Common myeloid progenitor, CD34-positive (primary cell): ENCODE results near the gene BRPF3.
A peak's percentile ranks its signal among the peaks of the same experiment; 100 is the strongest.

Experiments used
- CTCF ChIA-PET: fragments of 350-600 bp; sonication (Branson Sonifier 250); formaldehyde crosslinking; loops from one replicate; lab custom pipeline; 2021; ENCODE audit warnings: antibody characterized with exemption; lab: Charles Lee
- POLR2A ChIA-PET: fragments of 350-600 bp; sonication (Branson Sonifier 250); formaldehyde crosslinking; loops from one replicate; lab custom pipeline; 2021; ENCODE audit warnings: antibody characterized with exemption; lab: Charles Lee
- DNase-seq, 3 donors: peaks; one replicate each; pipeline versions ENCODE4 v3.0.0 to v3.0.0-alpha.2; 2013
- H3K27ac ChIP-seq, 2 experiments: 1 replicate in 1 of 2; 2 replicates in 1 of 2; pipeline ENCODE4 v1.7.0; 2013; ENCODE audit warnings: inconsistent platforms in 2 of 2, low read length in 2 of 2, mild to moderate bottlenecking in 2 of 2, low read depth in 1 of 2, moderate library complexity in 1 of 2; ENCODE audit not compliant: severe bottlenecking in 2 of 2, insufficient read depth in 1 of 2, poor library complexity in 1 of 2
- H3K27me3 ChIP-seq, 5 experiments: replicated peaks in 2 of 5; 1 replicate in 3 of 5; 2 replicates in 2 of 5; pipeline versions ENCODE4 v1.6.1 to v1.7.0; 2013; ENCODE audit warnings: low read length in 4 of 5, mild to moderate bottlenecking in 2 of 5, moderate library complexity in 2 of 5, inconsistent platforms in 1 of 5; ENCODE audit not compliant: insufficient read depth in 5 of 5, control insufficient read depth in 4 of 5
- H3K36me3 ChIP-seq, 4 experiments: 1 replicate in 2 of 4; 2 replicates in 2 of 4; pipeline versions ENCODE4 v1.6.1 to v1.7.0; 2013; ENCODE audit warnings: low read length in 3 of 4, control low read depth in 1 of 4, mild to moderate bottlenecking in 1 of 4; ENCODE audit not compliant: control insufficient read depth in 4 of 4, insufficient read depth in 4 of 4
- H3K4me1 ChIP-seq, 4 experiments: 1 replicate in 3 of 4; 2 replicates in 1 of 4; pipeline versions ENCODE4 v1.6.1 to v1.7.1; 2013; ENCODE audit warnings: low read length in 3 of 4, mild to moderate bottlenecking in 3 of 4, control low read depth in 1 of 4, inconsistent platforms in 1 of 4, moderate library complexity in 1 of 4; ENCODE audit not compliant: control insufficient read depth in 4 of 4, insufficient read depth in 4 of 4; ENCODE audit errors: control extremely low read depth in 1 of 4
- H3K4me3 ChIP-seq, 7 experiments: 1 replicate in 4 of 7; 2 replicates in 3 of 7; pipeline versions ENCODE4 v1.5.1 to v1.7.0; 2013; ENCODE audit warnings: mild to moderate bottlenecking in 7 of 7, low read length in 6 of 7, moderate library complexity in 6 of 7, inconsistent platforms in 2 of 7, low read depth in 2 of 7, control low read depth in 1 of 7; ENCODE audit not compliant: insufficient read depth in 4 of 7, control insufficient read depth in 1 of 7; ENCODE audit errors: extremely low read depth in 1 of 7
- H3K9me3 ChIP-seq, 5 experiments: 1 replicate in 4 of 5; 2 replicates in 1 of 5; pipeline versions ENCODE4 v1.6.1 to v1.7.1; 2013; ENCODE audit warnings: low read length in 4 of 5, mild to moderate bottlenecking in 2 of 5, inconsistent platforms in 1 of 5, low read depth in 1 of 5, moderate library complexity in 1 of 5; ENCODE audit not compliant: control insufficient read depth in 4 of 5, insufficient read depth in 2 of 5; ENCODE audit errors: control extremely low read depth in 1 of 5
- WGBS: methylation state at CpG from one replicate; pipeline ENCODE4 v1.1.5; 2013; ENCODE audit not compliant: insufficient coverage; 5-methylcytosine and 5-hydroxymethylcytosine counted together

The BRPF3 gene

GRCh38 chr6:36184311-36184710, 12.2 kb upstream of the BRPF3 start:
- CTCF ChIA-PET = interaction anchor here (1.2 kb wide), 1 partner anchor 128 kb away, joined by 4 read pairs; no protein-coding TSS in a partner anchor
- POLR2A ChIA-PET = no interaction called here
- Histone ChIP-seq H3K9me3 (peaks cover 0 to 8% (median 3%) of the 10 kb centered on the region in 5 experiments), H3K27ac (no peak overlapping the region), H3K36me3 (no peaks in the 10 kb centered on the region), H3K4me3 (no peak overlapping the region), H3K4me1 (peaks cover 5 to 8% (median 6%) of the 10 kb centered on the region in 4 experiments), H3K27me3 (no peaks in the 10 kb centered on the region)
- no peak for DNase-seq

DNA sequence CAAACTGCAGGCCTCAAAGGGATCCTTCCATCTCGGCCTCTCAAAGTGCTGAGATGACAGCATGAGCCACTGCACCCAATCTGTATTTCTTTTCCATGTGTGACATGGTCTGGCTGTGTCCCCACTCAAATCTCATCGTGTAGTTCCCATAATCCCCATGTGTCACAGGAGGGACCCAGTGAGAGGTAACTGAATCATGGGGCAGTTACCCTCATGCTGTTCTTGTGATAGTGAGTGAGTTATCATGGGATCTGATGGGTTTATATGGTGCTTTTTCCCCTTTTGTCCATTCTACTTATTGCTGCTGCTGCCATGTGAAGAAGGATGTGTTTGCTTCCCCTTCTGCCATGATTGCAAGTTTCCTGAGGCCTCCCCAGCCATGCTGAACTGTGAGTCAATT, 10.3 kb upstream of the BRPF3 start:
- Histone ChIP-seq H3K36me3 (no peaks in the 10 kb centered on the region), H3K4me1 (peaks cover 5 to 8% (median 6%) of the 10 kb centered on the region in 4 experiments), H3K4me3 (no peak overlapping the region), H3K27ac (no peak overlapping the region), H3K27me3 (no peaks in the 10 kb centered on the region), H3K9me3 (peaks cover 0 to 8% (median 0%) of the 10 kb centered on the region in 5 experiments)
- ChIA-PET CTCF (no interaction called here), POLR2A (no interaction called here)
- DNase-seq = no peak
- WGBS = 100% methylated on average over 2 of the region's 2 CpGs

GRCh38 chr6:36187446-36187845, 9.1 kb upstream of the BRPF3 start:
- CTCF ChIA-PET = no interaction called here
- no peak overlapping the region for H3K4me3 ChIP-seq
- peaks cover 0 to 5% (median 0%) of the 10 kb centered on the region in 5 experiments for H3K9me3 ChIP-seq
- peaks cover 5 to 8% (median 6%) of the 10 kb centered on the region in 4 experiments for H3K4me1 ChIP-seq
- no peaks in the 10 kb centered on the region for H3K27me3 ChIP-seq
- no peak overlapping the region for H3K27ac ChIP-seq
- DNase-seq = peak in 2 of 3 donors; percentile 28 to 48
- no CpG with 5 or more reads among the region's 2 CpGs for WGBS
- H3K36me3 ChIP-seq = no peaks in the 10 kb centered on the region
- POLR2A ChIA-PET = no interaction called here

DNA sequence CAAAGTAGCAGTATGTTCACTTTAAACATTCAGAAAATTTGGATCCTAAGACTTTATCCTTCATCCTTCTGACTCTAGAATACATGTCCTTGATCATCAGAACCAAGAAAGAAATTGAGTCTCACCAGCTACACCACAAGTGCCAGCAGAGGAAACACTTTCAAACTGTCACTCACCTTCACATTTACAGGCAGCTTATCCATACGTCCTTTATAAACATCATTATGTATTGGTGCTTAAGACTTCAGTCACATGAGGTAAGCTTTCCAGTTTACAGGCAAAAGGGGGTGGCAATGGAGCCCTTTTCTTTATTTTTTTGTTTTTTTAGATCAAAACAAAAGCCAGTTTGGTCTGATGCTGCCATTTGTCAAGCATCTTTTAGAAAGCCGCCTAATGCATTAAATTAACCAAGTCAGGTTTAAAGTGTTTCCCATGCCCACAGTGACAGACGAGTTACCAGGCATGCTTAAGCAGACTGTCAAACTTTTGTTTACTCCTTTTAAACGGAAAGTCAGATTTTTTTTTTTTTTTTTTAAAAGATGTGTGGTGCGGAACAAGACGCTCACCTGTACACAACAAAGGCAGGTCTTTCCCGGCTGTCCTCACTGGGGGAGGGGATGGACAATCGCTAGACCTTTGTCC, 952 bp upstream of the BRPF3 start:
- WGBS = 8% methylated on average over 2 of the region's 8 CpGs
- POLR2A ChIA-PET = no interaction called here
- CTCF ChIA-PET = interaction anchor here (1.0 to 1.7 kb wide), 10 partner anchors 11 to 100 kb away, joined by 3 to 11 read pairs (median 4); no protein-coding TSS in a partner anchor
- peaks cover 2 to 15% (median 7%) of the 10 kb centered on the region in 4 experiments for H3K4me1 ChIP-seq
- H3K9me3 ChIP-seq = no peaks in the 10 kb centered on the region
- H3K27me3 ChIP-seq = no peaks in the 10 kb centered on the region
- H3K36me3 ChIP-seq = peaks cover 0 to 7% (median 5%) of the 10 kb centered on the region in 4 experiments
- peak in 1 of 3 donors; percentile 28 for DNase-seq
- H3K4me3 ChIP-seq = peak overlapping the region; percentile 34 to 87 (median 69)
- H3K27ac ChIP-seq = peak overlapping the region in 1 of 2 experiments; percentile 80

DNA sequence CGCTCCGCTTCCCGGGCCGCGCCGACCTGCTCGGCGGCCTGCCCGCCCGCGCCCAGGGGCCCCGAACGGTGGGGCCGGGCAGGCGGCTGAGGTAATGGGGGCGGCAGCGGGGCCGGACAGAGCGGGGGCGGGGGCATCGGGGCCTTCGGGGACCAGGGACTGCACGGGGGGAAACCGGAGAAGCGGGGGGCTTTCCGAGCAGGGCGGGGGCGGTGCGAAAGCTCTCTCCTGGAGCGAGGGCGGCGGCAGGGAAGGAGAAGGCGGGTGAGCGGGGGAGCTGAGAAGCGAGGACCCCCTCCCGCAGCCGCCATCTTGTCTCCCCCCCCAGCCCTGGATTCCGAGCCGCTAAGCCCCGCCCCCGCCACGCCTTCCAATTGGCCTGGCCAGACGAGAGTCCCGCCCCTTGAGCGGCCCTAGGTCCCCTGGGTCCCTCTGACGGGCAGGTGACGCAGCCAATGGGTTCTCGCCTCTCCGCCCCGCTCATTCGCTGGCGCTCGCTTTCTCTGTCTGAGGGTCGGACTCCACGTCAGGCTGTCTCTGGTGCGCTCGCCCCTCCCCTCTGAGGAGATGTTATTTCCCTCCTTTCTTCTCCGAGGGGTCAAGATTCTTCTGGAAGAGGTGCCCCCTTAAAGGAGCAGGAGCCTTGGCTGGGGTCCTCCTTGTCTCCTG, 470 bp downstream of the BRPF3 start:
- ChIA-PET CTCF (interaction anchor here (1.0 kb wide), 1 partner anchor 61 kb away, joined by 3 read pairs; no protein-coding TSS in a partner anchor), POLR2A (no interaction called here)
- peak; percentile 96 to 99 (median 98) for DNase-seq
- Histone ChIP-seq H3K27ac (peak overlapping the region in 1 of 2 experiments; percentile 80), H3K4me3 (peak overlapping the region; percentile 34 to 87 (median 69)), H3K4me1 (peaks cover 2 to 15% (median 7%) of the 10 kb centered on the region in 4 experiments), H3K27me3 (no peaks in the 10 kb centered on the region), H3K9me3 (no peaks in the 10 kb centered on the region), H3K36me3 (peaks cover 4 to 21% (median 17%) of the 10 kb centered on the region in 4 experiments)
- under 1% methylated on average over 30 of the region's 58 CpGs for WGBS

DNA sequence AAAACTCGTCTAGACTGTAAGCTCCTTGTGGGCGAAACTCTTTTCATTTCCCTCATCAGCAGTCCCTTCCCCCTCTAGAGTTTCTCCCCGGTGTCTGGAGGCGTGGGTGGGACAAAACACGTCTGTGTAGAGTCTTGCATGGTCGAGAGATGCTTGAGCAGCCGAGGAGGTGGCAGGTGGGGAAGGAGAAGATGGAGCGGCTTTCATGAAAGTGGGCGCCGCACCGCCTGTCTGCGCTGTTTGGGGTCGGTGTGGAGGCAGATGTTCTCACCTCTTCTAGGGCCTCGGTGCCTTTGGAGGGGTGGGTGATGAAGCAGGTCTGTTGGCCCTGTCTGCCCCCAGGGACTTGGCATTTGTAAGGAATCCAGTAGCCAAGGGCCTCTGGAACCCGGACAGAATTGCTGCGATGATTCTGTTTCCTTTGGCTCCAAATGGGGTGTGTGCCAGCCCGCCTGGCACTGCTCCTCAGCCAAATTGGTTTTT, 1.2 kb downstream of the BRPF3 start:
- no peak for DNase-seq
- H3K27ac ChIP-seq = peak overlapping the region in 1 of 2 experiments; percentile 80
- H3K4me1 ChIP-seq = peaks cover 2 to 15% (median 7%) of the 10 kb centered on the region in 4 experiments
- H3K27me3 ChIP-seq = no peaks in the 10 kb centered on the region
- 89% methylated on average over 14 of the region's 17 CpGs for WGBS
- H3K36me3 ChIP-seq = peaks cover 4 to 28% (median 20%) of the 10 kb centered on the region in 4 experiments
- peak overlapping the region in 4 of 7 experiments; percentile 4 to 87 (median 70) for H3K4me3 ChIP-seq
- peaks cover 0 to 2% (median 0%) of the 10 kb centered on the region in 5 experiments for H3K9me3 ChIP-seq
- CTCF ChIA-PET = no interaction called here
- POLR2A ChIA-PET = no interaction called here
